ENCODE measurements around the gene ELOB. TPM values are rescaled to one million over a fixed set of nuclear protein-coding genes. Genes with fewer than 3 reads are reported as not detected.
A peak's percentile ranks its signal among the peaks of the same experiment; 100 is the strongest.
"Not testable (repeated sequence)": the region's sequence is repeated elsewhere in the genome, so short reads cannot be mapped to it uniquely, and the experiment has no call there.

ELOB gene
- total RNA-seq, 1 donor from 2014 or later, result 237 TPM

DNA sequence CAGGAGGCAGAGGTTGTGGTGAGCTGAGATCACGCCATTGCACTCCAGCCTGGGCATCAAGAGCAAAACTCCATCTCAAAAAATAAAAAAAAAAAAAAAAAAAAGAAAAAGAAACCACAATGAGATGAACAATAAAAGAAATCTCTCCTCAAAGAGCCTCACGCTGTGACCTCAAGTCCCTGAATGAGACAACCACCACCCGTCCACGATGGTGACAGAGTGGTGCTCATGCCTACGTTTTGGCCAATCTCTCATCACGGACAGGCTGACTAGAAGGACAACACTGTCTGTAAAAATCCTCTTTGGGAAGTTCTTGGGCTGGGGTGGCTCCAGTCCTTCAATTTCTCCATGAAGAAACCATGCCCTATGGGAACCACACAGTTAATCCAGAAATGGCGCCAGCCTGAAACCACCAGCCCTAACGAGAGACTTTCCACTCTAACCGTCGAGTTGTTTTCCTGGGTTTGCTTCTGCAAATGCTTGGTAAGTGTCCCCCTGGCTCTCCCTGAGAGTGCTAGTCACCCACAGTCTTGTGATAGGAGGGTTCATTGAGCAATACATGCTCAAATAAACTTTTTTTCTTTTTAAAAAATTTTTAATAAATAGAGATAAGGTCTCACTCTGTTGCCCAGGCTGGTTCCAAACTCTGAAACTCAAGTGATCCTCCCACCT lies 42.1 kb downstream of the ELOB start:
- DNase-seq (ENCODE audit: extremely low spot score, unreplicated experiment), result no peak
- Mint-ChIP-seq H3K27me3 (no peaks in the 10 kb centered on the region), H3K36me3 (no peaks in the 10 kb centered on the region), H3K9me3 (no peaks in the 10 kb centered on the region), H3K4me1 (ENCODE audit: unreplicated experiment) (no peaks in the 10 kb centered on the region), H3K27ac (no peak overlapping the region), H3K4me3 (no peak overlapping the region)
- TF ChIP-seq, protein P1, sequence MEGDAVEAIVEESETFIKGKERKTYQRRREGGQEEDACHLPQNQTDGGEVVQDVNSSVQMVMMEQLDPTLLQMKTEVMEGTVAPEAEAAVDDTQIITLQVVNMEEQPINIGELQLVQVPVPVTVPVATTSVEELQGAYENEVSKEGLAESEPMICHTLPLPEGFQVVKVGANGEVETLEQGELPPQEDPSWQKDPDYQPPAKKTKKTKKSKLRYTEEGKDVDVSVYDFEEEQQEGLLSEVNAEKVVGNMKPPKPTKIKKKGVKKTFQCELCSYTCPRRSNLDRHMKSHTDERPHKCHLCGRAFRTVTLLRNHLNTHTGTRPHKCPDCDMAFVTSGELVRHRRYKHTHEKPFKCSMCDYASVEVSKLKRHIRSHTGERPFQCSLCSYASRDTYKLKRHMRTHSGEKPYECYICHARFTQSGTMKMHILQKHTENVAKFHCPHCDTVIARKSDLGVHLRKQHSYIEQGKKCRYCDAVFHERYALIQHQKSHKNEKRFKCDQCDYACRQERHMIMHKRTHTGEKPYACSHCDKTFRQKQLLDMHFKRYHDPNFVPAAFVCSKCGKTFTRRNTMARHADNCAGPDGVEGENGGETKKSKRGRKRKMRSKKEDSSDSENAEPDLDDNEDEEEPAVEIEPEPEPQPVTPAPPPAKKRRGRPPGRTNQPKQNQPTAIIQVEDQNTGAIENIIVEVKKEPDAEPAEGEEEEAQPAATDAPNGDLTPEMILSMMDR (conservative IDR thresholded peaks at IDR 0.05), result no peak

DNA sequence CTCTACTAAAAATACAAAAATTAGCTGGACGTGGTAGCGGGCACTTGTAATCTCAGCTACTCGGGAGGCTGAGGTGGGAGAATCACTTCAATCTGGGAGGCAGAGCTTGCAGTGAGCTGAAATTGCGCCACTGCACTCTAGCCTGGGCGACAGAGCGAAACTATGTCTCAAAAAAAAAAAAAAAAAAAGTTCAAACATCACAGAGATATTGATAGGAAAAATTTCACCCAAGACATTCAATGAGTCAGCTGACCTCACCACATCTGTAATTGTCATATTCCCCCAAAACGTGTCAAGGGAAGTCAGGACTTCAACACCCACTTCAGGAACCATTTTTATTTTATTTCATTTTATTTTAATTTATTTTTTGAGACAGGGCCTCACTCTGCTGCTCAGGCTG lies 49.0 kb downstream of the ELOB start:
- no peaks in the 10 kb centered on the region for H3K9me3 Mint-ChIP-seq

DNA sequence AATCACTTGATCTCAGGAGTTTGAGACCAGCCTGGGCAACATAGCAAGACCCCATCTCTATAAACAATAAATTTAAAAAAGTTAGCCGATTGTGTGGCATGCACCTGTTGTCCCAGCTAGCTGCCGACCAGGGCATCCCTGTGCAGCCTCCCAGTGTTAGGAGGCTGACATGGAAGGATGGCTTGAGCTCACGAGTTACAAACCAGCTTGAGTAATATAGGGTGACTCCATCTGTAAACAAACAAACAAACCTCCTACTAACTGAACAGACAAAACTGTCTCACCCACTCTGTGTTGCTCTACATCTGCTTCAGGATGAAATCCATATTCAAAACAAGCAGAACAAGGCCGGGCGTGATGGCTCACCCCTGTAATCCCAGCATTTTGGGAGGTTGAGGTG lies 50.2 kb downstream of the ELOB start:
- TF ChIP-seq, protein P1 (conservative IDR thresholded peaks at IDR 0.05), result no peak
- Mint-ChIP-seq H3K27me3 (peaks cover 4% of the 10 kb centered on the region), H3K27ac (no peak overlapping the region), H3K4me1 (ENCODE audit: unreplicated experiment) (no peaks in the 10 kb centered on the region), H3K9me3 (no peaks in the 10 kb centered on the region), H3K36me3 (no peaks in the 10 kb centered on the region), H3K4me3 (no peak overlapping the region)
- no peak for DNase-seq (ENCODE audit: extremely low spot score, unreplicated experiment)

More for the DNA sequence above, 49.0 kb downstream of the ELOB start:
- Mint-ChIP-seq H3K36me3 (no peaks in the 10 kb centered on the region), H3K4me1 (ENCODE audit: unreplicated experiment) (no peaks in the 10 kb centered on the region), H3K4me3 (no peak overlapping the region), H3K27ac (no peak overlapping the region), H3K27me3 (peaks cover 4% of the 10 kb centered on the region)
- no peak for DNase-seq (ENCODE audit: extremely low spot score, unreplicated experiment)
- TF ChIP-seq, protein P1 (conservative IDR thresholded peaks at IDR 0.05), result no peak

DNA sequence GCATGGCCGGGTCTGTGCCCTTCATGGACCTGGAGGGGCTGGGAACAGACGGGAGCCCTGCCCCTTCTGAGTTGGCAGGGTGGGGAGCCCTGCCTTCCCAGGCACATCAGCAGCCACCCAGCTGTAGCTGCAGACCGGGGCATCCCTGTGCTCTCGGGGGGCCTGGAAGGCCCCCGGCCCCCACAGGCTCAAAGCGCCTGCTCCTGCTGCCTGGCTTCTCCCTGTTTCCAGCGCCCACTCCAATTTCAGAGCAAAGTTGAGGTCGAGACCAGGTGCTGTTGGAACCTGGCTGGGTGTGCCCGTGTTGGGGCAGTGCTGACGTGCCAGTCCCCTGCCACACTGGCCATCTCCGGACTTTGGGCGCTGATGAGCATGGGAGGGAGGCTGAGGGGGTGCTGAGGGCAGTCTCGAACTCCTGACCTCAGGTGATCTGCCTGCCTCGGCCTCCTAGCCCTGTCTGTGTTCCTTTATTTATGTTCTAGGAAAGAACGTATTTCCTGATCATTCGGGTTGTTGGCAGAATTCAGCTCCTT lies 52.2 kb downstream of the ELOB start:
- no peak for DNase-seq (ENCODE audit: extremely low spot score, unreplicated experiment)
- TF ChIP-seq, protein P1 (conservative IDR thresholded peaks at IDR 0.05), result no peak
- H3K36me3 Mint-ChIP-seq, result no peaks in the 10 kb centered on the region
- H3K9me3 Mint-ChIP-seq, result no peaks in the 10 kb centered on the region
- no peak overlapping the region for H3K27ac Mint-ChIP-seq
- no peaks in the 10 kb centered on the region for H3K4me1 Mint-ChIP-seq (ENCODE audit: unreplicated experiment)
- no peak overlapping the region for H3K4me3 Mint-ChIP-seq
- H3K27me3 Mint-ChIP-seq, result peaks cover 4% of the 10 kb centered on the region

DNA sequence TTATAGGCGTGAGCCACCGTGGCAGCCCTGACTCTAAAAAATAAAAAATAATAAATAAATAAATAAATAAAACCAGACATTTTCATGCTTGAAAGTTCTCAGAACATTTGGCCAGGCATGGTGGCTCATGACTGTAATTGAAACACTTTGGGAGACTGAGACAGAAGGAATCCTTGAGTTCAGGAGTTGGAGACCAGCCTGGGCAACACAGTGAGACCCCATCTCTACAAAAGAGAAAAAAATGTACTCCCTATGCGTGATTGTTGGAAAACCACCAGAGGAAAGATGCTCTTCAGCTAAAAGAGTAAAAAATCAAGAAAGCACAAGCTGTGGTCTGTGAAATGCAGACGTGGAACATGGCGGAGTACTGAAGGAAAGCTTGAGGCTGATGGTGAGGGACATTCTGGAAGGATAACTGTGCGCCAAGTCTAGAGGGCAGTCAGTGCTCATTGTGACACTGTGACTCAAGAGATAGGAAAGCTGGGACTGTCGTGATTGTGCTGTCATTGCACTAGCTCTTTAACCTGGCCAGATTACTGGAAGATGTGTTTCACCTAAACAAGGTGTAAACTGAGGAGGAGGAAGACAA lies 52.9 kb downstream of the ELOB start:
- H3K36me3 Mint-ChIP-seq, result no peaks in the 10 kb centered on the region
- H3K27ac Mint-ChIP-seq, result no peak overlapping the region
- peaks cover 4% of the 10 kb centered on the region for H3K27me3 Mint-ChIP-seq
- no peak overlapping the region for H3K4me3 Mint-ChIP-seq
- TF ChIP-seq, protein P1 (conservative IDR thresholded peaks at IDR 0.05), result no peak
- no peak for DNase-seq (ENCODE audit: extremely low spot score, unreplicated experiment)
- no peaks in the 10 kb centered on the region for H3K4me1 Mint-ChIP-seq (ENCODE audit: unreplicated experiment)
- H3K9me3 Mint-ChIP-seq, result no peaks in the 10 kb centered on the region

DNA sequence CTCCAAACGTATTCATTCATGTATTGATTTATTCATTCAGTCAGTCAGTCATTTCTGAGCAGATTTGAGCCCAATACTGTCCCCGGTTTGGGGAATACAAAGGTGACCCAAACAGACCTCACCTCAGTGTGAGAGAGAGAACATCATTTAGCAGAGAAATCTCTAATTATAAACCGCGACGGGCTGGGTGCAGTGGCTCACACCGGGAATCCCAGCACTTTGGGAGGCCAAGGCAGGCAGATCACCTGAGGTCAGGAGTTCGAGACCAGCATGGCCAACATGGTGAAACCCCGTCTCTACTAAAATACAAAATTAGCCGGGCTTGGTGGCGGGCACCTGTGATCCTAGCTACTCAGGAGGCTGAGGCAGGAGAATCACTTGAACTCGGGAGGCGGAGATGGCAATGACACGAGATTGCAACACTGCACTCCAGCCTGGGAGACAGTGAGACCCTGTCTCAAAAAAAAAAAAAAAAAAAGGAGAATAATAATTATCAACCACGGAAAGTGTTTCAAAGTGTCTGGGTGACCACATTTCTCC lies 55.4 kb downstream of the ELOB start:
- Mint-ChIP-seq H3K4me3 (peak overlapping the region; percentile 74), H3K27ac (peak overlapping the region; percentile 59)
- H3K36me3 Mint-ChIP-seq; DNase-seq (ENCODE audit: extremely low spot score, unreplicated experiment); H3K9me3 Mint-ChIP-seq; H3K27me3 Mint-ChIP-seq; H3K4me1 Mint-ChIP-seq (ENCODE audit: unreplicated experiment): not testable (repeated sequence)
